Activated CD8-positive, alpha-beta memory T cell treated with anti-CD3 and anti-CD28 coated beads, Interleukin-2, amount 10 ng/mL, durations not matched to agents 7 days and 5 days (primary cell): Measurements from ENCODE around the gene OR2T35. TPM values are rescaled to one million over a fixed set of nuclear protein-coding genes. Genes with fewer than 3 reads are reported as not detected.
"Not testable (repeated sequence)": the region's sequence is repeated elsewhere in the genome, so short reads cannot be mapped to it uniquely, and the experiment has no call there.

Experiments used
- ATAC-seq: fragments of 150-1000 bp; cut with Tn5 transposase; one replicate; pipeline ENCODE4 v1.10.0; 2021; ENCODE audit warnings: moderate library complexity
- CTCF ChIA-PET: fragments of 350-600 bp; sonication (Branson Sonifier 250); formaldehyde crosslinking; loops from one replicate; lab custom pipeline; 2021; ENCODE audit warnings: antibody characterized with exemption; lab: Charles Lee
- DNase-seq: peaks from one replicate; pipeline ENCODE4 v3.0.0-alpha.2; 2020
- H3K27ac Mint-ChIP-seq: one replicate; pipeline ENCODE4 v1.8.0; 2021; ENCODE audit warnings: mild to moderate bottlenecking, mixed read lengths
- H3K27me3 Mint-ChIP-seq: one replicate; pipeline ENCODE4 v1.8.0; 2021; ENCODE audit warnings: mixed read lengths
- H3K36me3 Mint-ChIP-seq: one replicate; pipeline ENCODE4 v1.8.0; 2021; ENCODE audit warnings: mild to moderate bottlenecking, mixed read lengths
- H3K4me1 Mint-ChIP-seq: one replicate; pipeline ENCODE4 v1.8.0; 2021; ENCODE audit warnings: mixed read lengths
- H3K4me3 Mint-ChIP-seq: one replicate; pipeline ENCODE4 v1.8.0; 2021; ENCODE audit warnings: mild to moderate bottlenecking, moderate library complexity, mixed read lengths
- H3K9me3 Mint-ChIP-seq: one replicate; pipeline ENCODE4 v1.8.0; 2022; ENCODE audit warnings: low read depth, mixed read lengths
- total RNA-seq, 2 experiments: library from RNA; stranded (reverse); gene quantifications; one replicate each; pipeline ENCODE4 v1.2.3, GENCODE V29; 2021

Gene OR2T35
- total RNA-seq, 2 experiments from 2014 or later = not detected

GRCh38 chr1:248640906-248641305 is 4.2 kb downstream of the OR2T35 start:
- H3K4me3 Mint-ChIP-seq, H3K4me1 Mint-ChIP-seq, H3K27ac Mint-ChIP-seq, DNase-seq, H3K36me3 Mint-ChIP-seq, CTCF ChIA-PET, H3K9me3 Mint-ChIP-seq, ATAC-seq, H3K27me3 Mint-ChIP-seq: not testable (repeated sequence)

- H3K27ac Mint-ChIP-seq, ATAC-seq, H3K36me3 Mint-ChIP-seq, CTCF ChIA-PET, DNase-seq, H3K4me1 Mint-ChIP-seq, H3K9me3 Mint-ChIP-seq, H3K4me3 Mint-ChIP-seq, H3K27me3 Mint-ChIP-seq: not testable (repeated sequence)
These were observed 5.4 kb downstream of the OR2T35 start for GRCh38 chr1:248639652-248640051.

- ATAC-seq, CTCF ChIA-PET, H3K27ac Mint-ChIP-seq, H3K27me3 Mint-ChIP-seq, H3K4me1 Mint-ChIP-seq, H3K4me3 Mint-ChIP-seq, H3K9me3 Mint-ChIP-seq, H3K36me3 Mint-ChIP-seq, DNase-seq: not testable (repeated sequence)
These were observed 8.5 kb downstream of the OR2T35 start for GRCh38 chr1:248636612-248637011.

GRCh38 chr1:248634991-248635390 is 10.1 kb downstream of the OR2T35 start, which contains the start of gene OR2T11:
TSS of gene OR2T11 (minus strand) at chr1:248635091. CDS start at chr1:248627128, 7,963 bp downstream.
- ATAC-seq, H3K36me3 Mint-ChIP-seq, CTCF ChIA-PET, H3K4me3 Mint-ChIP-seq, H3K27me3 Mint-ChIP-seq, H3K27ac Mint-ChIP-seq, H3K4me1 Mint-ChIP-seq, DNase-seq, H3K9me3 Mint-ChIP-seq: not testable (repeated sequence)

DNA sequence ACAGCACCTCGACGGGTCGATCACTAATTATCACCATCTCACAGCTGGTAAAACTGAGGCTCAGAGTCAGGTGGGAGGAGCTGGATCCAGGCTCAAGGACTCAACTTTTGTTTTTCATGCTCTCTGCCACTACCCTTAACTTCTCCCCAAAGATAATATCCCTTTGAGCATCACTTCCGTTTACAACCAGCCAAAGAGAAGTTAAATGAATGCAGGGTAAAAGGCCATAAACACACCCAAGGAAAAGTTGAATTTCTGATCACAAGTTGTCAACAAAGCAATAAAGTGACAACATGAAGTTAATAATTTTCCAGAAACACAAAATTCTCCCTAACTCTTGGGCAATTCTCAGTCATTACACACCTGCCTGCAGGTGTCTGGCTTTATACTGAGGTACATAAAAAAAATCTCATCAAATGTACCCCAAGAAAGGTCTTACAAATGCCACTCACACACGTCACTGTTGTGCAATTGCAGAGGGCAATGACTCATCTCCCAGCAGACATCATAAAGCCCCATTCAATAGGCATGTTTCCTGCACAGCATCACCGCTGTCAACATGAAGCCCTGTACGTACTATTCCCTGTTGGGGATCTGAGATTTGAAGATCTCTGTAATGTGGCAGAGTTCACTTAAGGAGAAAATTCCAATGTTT is 13.6 kb downstream of the OR2T35 start:
- Mint-ChIP-seq H3K36me3 (no peaks in the 10 kb centered on the region), H3K27ac (no peak overlapping the region), H3K27me3 (no peaks in the 10 kb centered on the region), H3K9me3 (no peaks in the 10 kb centered on the region), H3K4me3 (no peak overlapping the region), H3K4me1 (no peaks in the 10 kb centered on the region)
- DNase-seq (no peak), ATAC-seq (no peak)
- CTCF ChIA-PET = no interaction called here

GRCh38 chr1:248630551-248630950 is 14.5 kb downstream of the OR2T35 start:
- H3K36me3 Mint-ChIP-seq = no peaks in the 10 kb centered on the region
- no peak overlapping the region for H3K4me3 Mint-ChIP-seq
- H3K27me3 Mint-ChIP-seq = no peaks in the 10 kb centered on the region
- no peaks in the 10 kb centered on the region for H3K9me3 Mint-ChIP-seq
- CTCF ChIA-PET = no interaction called here
- DNase-seq (no peak), ATAC-seq (no peak)
- no peak overlapping the region for H3K27ac Mint-ChIP-seq
- H3K4me1 Mint-ChIP-seq = no peaks in the 10 kb centered on the region

DNA sequence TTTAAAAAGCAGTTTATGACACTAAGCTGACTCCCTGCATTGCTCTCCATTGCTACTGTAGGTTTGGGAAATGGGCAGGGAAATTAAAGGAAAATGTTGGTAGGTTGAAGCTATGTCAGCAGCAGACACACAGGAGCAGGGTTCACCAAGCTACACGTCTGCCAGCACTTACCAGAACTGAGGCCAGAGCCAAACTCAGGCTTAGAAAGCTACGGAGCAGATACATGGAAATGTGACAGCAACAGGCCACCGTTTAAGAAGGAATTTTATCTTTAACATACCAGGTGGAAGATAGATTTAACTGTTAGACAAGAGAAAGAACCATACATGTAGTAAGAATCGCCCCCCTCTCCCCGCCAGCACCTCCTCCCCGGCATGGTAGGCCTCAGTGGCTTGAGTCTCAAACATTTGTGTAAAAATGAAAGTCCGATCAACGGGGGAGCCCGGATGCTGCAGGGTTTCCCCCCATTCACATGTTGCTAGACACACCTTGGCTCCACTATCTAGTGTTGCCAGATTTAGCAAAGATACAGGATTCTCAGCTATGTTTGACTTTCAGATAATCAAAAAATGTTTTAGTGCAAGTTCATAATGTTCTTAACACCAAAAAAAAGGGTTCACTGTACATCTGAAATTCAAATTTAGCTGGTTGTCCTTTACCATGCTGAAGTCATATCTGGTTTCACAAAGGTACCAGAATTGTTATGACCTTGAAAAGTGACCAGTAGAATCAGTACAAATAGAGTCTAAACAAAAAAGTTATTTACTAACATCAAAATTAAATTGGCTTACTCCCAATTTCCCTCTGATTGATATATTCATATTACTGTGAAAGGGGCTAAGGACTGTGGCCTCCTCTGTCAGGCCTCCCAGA is 16.9 kb downstream of the OR2T35 start:
- H3K27me3 Mint-ChIP-seq = no peaks in the 10 kb centered on the region
- H3K4me3 Mint-ChIP-seq = no peak overlapping the region
- H3K9me3 Mint-ChIP-seq = no peaks in the 10 kb centered on the region
- no peaks in the 10 kb centered on the region for H3K4me1 Mint-ChIP-seq
- H3K36me3 Mint-ChIP-seq = no peaks in the 10 kb centered on the region
- CTCF ChIA-PET = no interaction called here
- no peak overlapping the region for H3K27ac Mint-ChIP-seq
- ATAC-seq (no peak), DNase-seq (no peak)

- no peaks in the 10 kb centered on the region for H3K36me3 Mint-ChIP-seq
- DNase-seq (no peak), ATAC-seq (no peak)
- H3K4me1 Mint-ChIP-seq = no peaks in the 10 kb centered on the region
- H3K27me3 Mint-ChIP-seq = no peaks in the 10 kb centered on the region
- no peak overlapping the region for H3K27ac Mint-ChIP-seq
- CTCF ChIA-PET = no interaction called here
- H3K9me3 Mint-ChIP-seq = no peaks in the 10 kb centered on the region
- H3K4me3 Mint-ChIP-seq = no peak overlapping the region
These were observed 19.1 kb downstream of the OR2T35 start for GRCh38 chr1:248625971-248626370.

GRCh38 chr1:248625166-248625565 is 19.9 kb downstream of the OR2T35 start:
- H3K27ac Mint-ChIP-seq = no peak overlapping the region
- no peaks in the 10 kb centered on the region for H3K9me3 Mint-ChIP-seq
- H3K36me3 Mint-ChIP-seq = no peaks in the 10 kb centered on the region
- H3K4me3 Mint-ChIP-seq = no peak overlapping the region
- ATAC-seq = no peak
- CTCF ChIA-PET = no interaction called here
- H3K4me1 Mint-ChIP-seq = no peaks in the 10 kb centered on the region
- DNase-seq = no peak
- no peaks in the 10 kb centered on the region for H3K27me3 Mint-ChIP-seq

DNA sequence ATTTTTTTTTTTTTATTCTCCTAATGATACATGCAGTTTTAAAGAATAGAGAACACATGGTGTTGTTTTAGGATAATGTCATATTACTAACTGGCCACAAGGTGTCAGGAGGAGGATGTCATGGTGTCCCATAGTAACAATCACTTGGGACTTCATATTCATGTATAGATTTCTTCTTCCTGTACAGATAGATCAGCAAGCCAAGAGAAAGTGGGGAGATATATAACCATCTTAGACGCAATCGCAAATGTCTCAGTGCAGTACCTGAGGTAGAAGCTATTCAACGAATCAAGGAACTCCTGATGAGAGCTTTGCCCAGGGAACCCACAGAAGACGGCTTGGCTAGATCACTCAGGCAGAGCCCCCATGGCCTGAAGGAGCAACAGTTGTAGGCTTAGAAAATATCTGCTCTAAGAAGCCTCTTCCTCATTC is 22.5 kb downstream of the OR2T35 start:
- no peaks in the 10 kb centered on the region for H3K27me3 Mint-ChIP-seq
- H3K36me3 Mint-ChIP-seq = no peaks in the 10 kb centered on the region
- no peaks in the 10 kb centered on the region for H3K4me1 Mint-ChIP-seq
- DNase-seq = no peak
- H3K4me3 Mint-ChIP-seq = no peak overlapping the region
- H3K9me3 Mint-ChIP-seq = no peaks in the 10 kb centered on the region
- H3K27ac Mint-ChIP-seq = no peak overlapping the region
- CTCF ChIA-PET = interaction anchor here (1.2 to 2.2 kb wide), 2 partner anchors 13 to 185 kb away, joined by 3 to 6 read pairs; no protein-coding TSS in a partner anchor
- ATAC-seq = no peak

- no peak overlapping the region for H3K27ac Mint-ChIP-seq
- no peak for DNase-seq
- H3K36me3 Mint-ChIP-seq = no peaks in the 10 kb centered on the region
- H3K4me3 Mint-ChIP-seq = no peak overlapping the region
- no peak for ATAC-seq
- no peaks in the 10 kb centered on the region for H3K27me3 Mint-ChIP-seq
- CTCF ChIA-PET = interaction anchor here (1.2 to 2.2 kb wide), 2 partner anchors 12 to 186 kb away, joined by 3 to 6 read pairs; no protein-coding TSS in a partner anchor
- H3K4me1 Mint-ChIP-seq = no peaks in the 10 kb centered on the region
- H3K9me3 Mint-ChIP-seq = no peaks in the 10 kb centered on the region
These were observed 23.3 kb downstream of the OR2T35 start for GRCh38 chr1:248621770-248622169.

DNA sequence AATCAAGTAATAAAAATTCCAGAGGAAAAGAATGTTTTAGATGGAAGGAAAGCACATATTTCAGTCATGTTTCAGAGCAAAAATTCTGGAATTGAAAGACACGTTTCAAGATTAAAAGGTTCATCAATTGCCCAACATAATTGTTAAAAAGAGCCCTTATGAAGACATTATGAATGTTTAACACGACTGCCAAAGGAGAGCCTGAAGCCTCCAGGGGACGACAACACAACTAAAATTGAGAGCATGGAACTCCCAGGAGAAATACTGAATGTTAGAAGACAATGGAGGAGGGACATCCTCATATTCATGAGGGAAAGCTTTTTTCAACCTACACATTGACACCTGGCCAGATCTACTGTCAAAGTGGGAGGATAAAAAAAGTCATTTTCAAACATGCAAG is 26.2 kb downstream of the OR2T35 start:
- ATAC-seq = no peak
- Mint-ChIP-seq H3K4me3 (no peak overlapping the region), H3K27ac (no peak overlapping the region), H3K36me3 (no peaks in the 10 kb centered on the region), H3K9me3 (no peaks in the 10 kb centered on the region), H3K4me1 (no peaks in the 10 kb centered on the region), H3K27me3 (no peaks in the 10 kb centered on the region)
- CTCF ChIA-PET = no interaction called here
- DNase-seq = peak; percentile 43

GRCh38 chr1:248618119-248618518 is 27.0 kb downstream of the OR2T35 start:
- Mint-ChIP-seq H3K27ac (no peak overlapping the region), H3K27me3 (no peaks in the 10 kb centered on the region), H3K9me3 (no peaks in the 10 kb centered on the region), H3K36me3 (no peaks in the 10 kb centered on the region), H3K4me1 (no peaks in the 10 kb centered on the region), H3K4me3 (no peak overlapping the region)
- no peak for DNase-seq
- CTCF ChIA-PET = no interaction called here
- no peak for ATAC-seq

GRCh38 chr1:248613742-248614141 is 31.3 kb downstream of the OR2T35 start:
- Mint-ChIP-seq H3K27ac (no peak overlapping the region), H3K4me3 (no peak overlapping the region), H3K4me1 (no peaks in the 10 kb centered on the region), H3K27me3 (no peaks in the 10 kb centered on the region), H3K36me3 (no peaks in the 10 kb centered on the region), H3K9me3 (no peaks in the 10 kb centered on the region)
- ATAC-seq (no peak), DNase-seq (no peak)
- CTCF ChIA-PET = no interaction called here
